Measurements from ENCODE around the gene DPP6. TPM values are rescaled to one million over a fixed set of nuclear protein-coding genes. Genes with fewer than 3 reads are reported as not detected.

The DPP6 gene
- total and polyA plus RNA-seq, 9 of the 15 experiments (the other 6 are each of a cell fraction or from before 2014, with no cell fraction given): not detected

DNA sequence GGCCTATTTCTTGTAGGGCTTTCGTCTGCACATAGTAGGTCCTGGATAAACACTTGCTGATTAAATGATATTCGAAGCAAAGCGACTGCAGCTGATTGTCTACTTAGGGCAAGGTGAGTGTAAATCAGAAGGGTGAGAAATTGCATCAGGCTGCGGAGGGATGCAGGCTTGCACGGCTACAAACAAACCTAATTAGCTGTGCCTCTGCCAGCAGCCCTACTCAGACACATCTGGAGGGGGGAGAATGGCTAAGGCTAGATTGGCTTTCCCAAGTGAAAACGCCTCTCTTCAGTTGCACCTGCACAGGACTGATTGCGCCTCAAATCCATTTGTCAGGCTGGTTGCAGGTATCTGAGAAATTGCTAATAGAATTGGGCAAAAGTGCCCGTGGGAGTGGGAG is 247.5 kb downstream of the DPP6 start (continued):
- TF ChIP-seq, protein P1, sequence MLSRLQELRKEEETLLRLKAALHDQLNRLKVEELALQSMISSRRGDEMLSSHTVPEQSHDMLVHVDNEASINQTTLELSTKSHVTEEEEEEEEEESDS (CRISPR knock-in tag; IDR thresholded peaks at IDR 0.05): no peak
- TF ChIP-seq EWSR1 (IDR thresholded peaks at IDR 0.05; ENCODE audit: borderline replicate concordance, low read depth, partially characterized antibody) (no peak), ZNF780A (CRISPR knock-in tag; IDR thresholded peaks at IDR 0.05) (no peak), HNRNPLL (IDR thresholded peaks at IDR 0.05; ENCODE audit: low read depth, low read length, poor library complexity, severe bottlenecking) (no peak), MAZ (CRISPR knock-in tag; conservative IDR thresholded peaks at IDR 0.05 in 1 of 2, IDR thresholded peaks at IDR 0.05 in 1 of 2) (no peak)

DNA sequence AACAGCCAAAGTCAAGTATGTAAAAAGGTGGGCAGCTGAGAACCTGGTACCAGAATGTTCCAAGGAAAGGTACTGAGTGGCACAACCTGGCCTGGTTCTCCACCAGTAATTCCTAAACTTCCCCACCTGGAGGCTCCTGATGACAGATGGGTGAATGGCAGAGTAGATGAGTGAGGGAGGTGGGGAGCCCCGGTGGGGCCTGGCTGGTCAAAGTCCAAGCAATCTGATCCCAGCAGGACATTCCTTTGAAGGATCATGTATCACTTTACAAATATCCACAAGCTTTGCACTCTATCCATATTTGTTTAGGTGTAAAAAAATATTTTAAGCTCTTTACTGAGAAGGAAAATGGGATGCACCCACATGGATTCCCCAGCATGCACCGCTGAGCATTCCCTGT is 250.2 kb downstream of the DPP6 start:
- no peaks in the 10 kb centered on the region for H3K79me2 ChIP-seq (ENCODE audit: control insufficient read depth, insufficient read depth, low read length)
- no peaks in the 10 kb centered on the region for H3K9me3 ChIP-seq (replicated peaks; ENCODE audit: control insufficient read depth, insufficient read depth, low read depth, low read length)
- ChIA-PET POLR2A (interaction anchor here (0.8 kb wide), 1 partner anchor 21 kb away, joined by 3 read pairs; no protein-coding TSS in a partner anchor), CTCF (ENCODE audit: low intra/inter-chr PET ratio) (no interaction called here)
- FAIRE-seq: no peak
- peaks cover 28 to 53% of the 10 kb centered on the region in 2 experiments for H3K27me3 ChIP-seq (ENCODE audit: control insufficient read depth in 2 of 2, insufficient read depth in 2 of 2, low read length in 2 of 2)
- H3K9me1 ChIP-seq (ENCODE audit: control insufficient read depth, insufficient read depth, low read length): no peaks in the 10 kb centered on the region
- TF ChIP-seq MBD2 (IDR thresholded peaks at IDR 0.05; ENCODE audit: borderline replicate concordance, low read depth): no peak
- TF ChIP-seq ZNF41 (CRISPR knock-in tag; conservative IDR thresholded peaks at IDR 0.05): no peak
- TF ChIP-seq NFRKB (IDR thresholded peaks at IDR 0.05; ENCODE audit: low read depth): no peak
- TF ChIP-seq ZFX (CRISPR knock-in tag; IDR thresholded peaks at IDR 0.05): no peak
- TF ChIP-seq, protein P2, sequence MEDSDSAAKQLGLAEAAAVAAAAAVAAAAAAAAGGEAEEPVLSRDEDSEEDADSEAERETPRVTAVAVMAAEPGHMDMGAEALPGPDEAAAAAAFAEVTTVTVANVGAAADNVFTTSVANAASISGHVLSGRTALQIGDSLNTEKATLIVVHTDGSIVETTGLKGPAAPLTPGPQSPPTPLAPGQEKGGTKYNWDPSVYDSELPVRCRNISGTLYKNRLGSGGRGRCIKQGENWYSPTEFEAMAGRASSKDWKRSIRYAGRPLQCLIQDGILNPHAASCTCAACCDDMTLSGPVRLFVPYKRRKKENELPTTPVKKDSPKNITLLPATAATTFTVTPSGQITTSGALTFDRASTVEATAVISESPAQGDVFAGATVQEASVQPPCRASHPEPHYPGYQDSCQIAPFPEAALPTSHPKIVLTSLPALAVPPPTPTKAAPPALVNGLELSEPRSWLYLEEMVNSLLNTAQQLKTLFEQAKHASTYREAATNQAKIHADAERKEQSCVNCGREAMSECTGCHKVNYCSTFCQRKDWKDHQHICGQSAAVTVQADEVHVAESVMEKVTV (CRISPR knock-in tag; IDR thresholded peaks at IDR 0.05): no peak
- TF ChIP-seq MCM2 (IDR thresholded peaks at IDR 0.05; ENCODE audit: low read depth): no peak
- no peak for TF ChIP-seq FUS (optimal IDR thresholded peaks at IDR 0.05; ENCODE audit: low read depth, low read length)
- no peak for TF ChIP-seq ZNF311 (CRISPR knock-in tag; IDR thresholded peaks at IDR 0.05)
- TF ChIP-seq, protein P3, sequence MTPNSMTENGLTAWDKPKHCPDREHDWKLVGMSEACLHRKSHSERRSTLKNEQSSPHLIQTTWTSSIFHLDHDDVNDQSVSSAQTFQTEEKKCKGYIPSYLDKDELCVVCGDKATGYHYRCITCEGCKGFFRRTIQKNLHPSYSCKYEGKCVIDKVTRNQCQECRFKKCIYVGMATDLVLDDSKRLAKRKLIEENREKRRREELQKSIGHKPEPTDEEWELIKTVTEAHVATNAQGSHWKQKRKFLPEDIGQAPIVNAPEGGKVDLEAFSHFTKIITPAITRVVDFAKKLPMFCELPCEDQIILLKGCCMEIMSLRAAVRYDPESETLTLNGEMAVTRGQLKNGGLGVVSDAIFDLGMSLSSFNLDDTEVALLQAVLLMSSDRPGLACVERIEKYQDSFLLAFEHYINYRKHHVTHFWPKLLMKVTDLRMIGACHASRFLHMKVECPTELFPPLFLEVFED (CRISPR knock-in tag; conservative IDR thresholded peaks at IDR 0.05): no peak
- TF ChIP-seq BRCA1 (IDR thresholded peaks at IDR 0.05): no peak
- no peak for TF ChIP-seq BRCA1 (CRISPR knock-in tag; IDR thresholded peaks at IDR 0.05)
- TF ChIP-seq ZNF224 (CRISPR knock-in tag; IDR thresholded peaks at IDR 0.05): no peak
- DNase-seq (ENCODE audit: extremely low read depth in 1 of 4, low spot score in 3 of 4): no peak
- in situ Hi-C loops (cut with MboI) (no loop called here), intact Hi-C loops (cut with micrococcal nuclease) (no loop called here)
- no peak overlapping the region for H3K27ac ChIP-seq (ENCODE audit: extremely low read depth, low read depth, low read length)
- no peak overlapping the region for H3K9ac ChIP-seq (ENCODE audit: insufficient read depth in 1 of 2, low read depth in 2 of 2, low read length in 2 of 2)
- BruUV-seq (replicated peaks): no TSS peak
- peaks cover 13% of the 10 kb centered on the region for H4K20me1 ChIP-seq (replicated peaks; ENCODE audit: control insufficient read depth, insufficient read depth, low read length)
- H2AFZ ChIP-seq (ENCODE audit: low read depth, low read length): no peak overlapping the region
- WGBS (ENCODE audit: insufficient coverage, low coverage, missing lambda C conversion rate): 6% methylated on average over 2 of the region's 2 CpGs
- H3K36me3 ChIP-seq (ENCODE audit: control insufficient read depth, insufficient read depth, low read length): no peaks in the 10 kb centered on the region
- H3K4me3 ChIP-seq: no peak overlapping the region
- ATAC-seq: no peak
- no peak overlapping the region for H3K4me2 ChIP-seq (ENCODE audit: insufficient read depth, low read length)
- H3K4me1 ChIP-seq (replicated peaks in 1 of 2; ENCODE audit: control insufficient read depth in 2 of 2, insufficient read depth in 2 of 2, low read length in 2 of 2): no peaks in the 10 kb centered on the region
